Mesangial cell (primary cell): ENCODE data around the gene ATG7. TPM values are rescaled to one million over a fixed set of nuclear protein-coding genes. Genes with fewer than 3 reads are reported as not detected.

Experiments
- total RNA-seq: library from RNA; depleted of rRNA; stranded (reverse); fragments of >200 nt; gene quantifications from 2 replicates; pipeline ENCODE4 v1.2.3, GENCODE V29; 2015

ATG7 gene
- 41.3 and 59.5 TPM in 2 replicates for total RNA-seq

GRCh38 chr3:11271986-11272904 is at the start of gene ATG7:
ATG7 (plus strand) TSS chr3:11272397; CDS start chr3:11298696, 26,299 bp downstream.

Other genes with a start within 250 kb of the ATG7 start
- 8.1 and 35.2 TPM in 2 replicates for gene HRH1, start 117.9 kb upstream of the ATG7 start, total RNA-seq